B cell (primary cell): ENCODE results near the gene CACNA2D2. TPM values are rescaled to one million over a fixed set of nuclear protein-coding genes. Genes with fewer than 3 reads are reported as not detected.

Experiments
- ATAC-seq: fragments of 200-7000 bp; cut with Tn5 transposase; one replicate; pipeline ENCODE4 v1.10.0; 2021; ENCODE audit warnings: low read depth, mild to moderate bottlenecking, moderate number of reproducible peaks, moderate library complexity
- CTCF ChIA-PET: fragments of 350-600 bp; sonication (Branson Sonifier 250); formaldehyde crosslinking; loops from one replicate; lab custom pipeline; 2021; ENCODE audit warnings: antibody characterized with exemption, inconsistent platforms; lab: Charles Lee
- POLR2A ChIA-PET: fragments of 350-600 bp; sonication (Branson Sonifier 250); formaldehyde crosslinking; loops from one replicate; lab custom pipeline; 2021; ENCODE audit warnings: antibody characterized with exemption; lab: Charles Lee
- DNase-seq: peaks from one replicate; pipeline ENCODE4 v3.0.0; 2013
- H2AFZ ChIP-seq: 2 replicates; pipeline ENCODE4 v1.6.1; 2012; ENCODE audit warnings: mild to moderate bottlenecking, low read depth, low read length; ENCODE audit not compliant: insufficient read depth, poor library complexity, severe bottlenecking
- H3K27ac ChIP-seq, 2 donors: 1 replicate in 1 of 2; 2 replicates in 1 of 2; pipeline ENCODE4 v1.5.1; 2012 to 2013; ENCODE audit warnings: low read length in 2 of 2, mild to moderate bottlenecking in 2 of 2, moderate library complexity in 1 of 2
- H3K27me3 ChIP-seq, 4 experiments: fragments of 200-600 bp in 1 of 4; sonication (generic) in 1 of 4; replicated peaks in 1 of 4; 1 replicate in 2 of 4; 2 replicates in 2 of 4; pipeline versions ENCODE4 v1.6.1 to v1.7.0; 2013 to 2016; ENCODE audit warnings: low read length in 3 of 4, mild to moderate bottlenecking in 2 of 4, mixed read lengths in 1 of 4, moderate library complexity in 1 of 4; ENCODE audit not compliant: insufficient read depth in 4 of 4, control insufficient read depth in 3 of 4; ENCODE audit errors: control extremely low read depth in 1 of 4
- H3K36me3 ChIP-seq, 2 experiments: replicated peaks in 1 of 2; 1 replicate in 1 of 2; 2 replicates in 1 of 2; pipeline versions ENCODE4 v1.6.1 to v1.7.1; 2013; ENCODE audit warnings: low read length in 1 of 2; ENCODE audit not compliant: insufficient read depth in 2 of 2, control insufficient read depth in 1 of 2; ENCODE audit errors: control extremely low read depth in 1 of 2, extremely low read depth in 1 of 2
- H3K4me1 ChIP-seq, 2 donors: fragments of 200-600 bp in 1 of 2; sonication (generic) in 1 of 2; 1 replicate in 1 of 2; 2 replicates in 1 of 2; pipeline versions ENCODE4 v1.5.1 to v1.6.1; 2013 to 2017; ENCODE audit warnings: low read length in 2 of 2; ENCODE audit not compliant: control insufficient read depth in 2 of 2, insufficient read depth in 2 of 2
- H3K4me2 ChIP-seq: replicated peaks from 2 replicates; pipeline ENCODE3; 2012; ENCODE audit warnings: mild to moderate bottlenecking, low read depth, low read length; ENCODE audit not compliant: poor library complexity, severe bottlenecking
- H3K4me3 ChIP-seq, 5 experiments: fragments of 200-600 bp in 1 of 5; sonication (generic) in 1 of 5; 1 replicate in 3 of 5; 2 replicates in 2 of 5; pipeline versions ENCODE4 v1.5.1 to v1.7.0; 2011 to 2016; ENCODE audit warnings: low read length in 4 of 5, mild to moderate bottlenecking in 4 of 5, low read depth in 2 of 5, control low read depth in 1 of 5, moderate library complexity in 1 of 5; ENCODE audit not compliant: insufficient read depth in 1 of 5; ENCODE audit errors: control extremely low read depth in 1 of 5, extremely low read depth in 1 of 5
- H3K79me2 ChIP-seq: fragments of 200-600 bp; sonication (generic); one replicate; pipeline ENCODE4 v1.6.0; 2016; ENCODE audit warnings: low read length; ENCODE audit not compliant: control insufficient read depth, insufficient read depth
- H3K9ac ChIP-seq: fragments of 200-600 bp; sonication (generic); 2 replicates; pipeline ENCODE4 v1.6.1; 2017; ENCODE audit warnings: mild to moderate bottlenecking, low read length, moderate library complexity
- H3K9me3 ChIP-seq, 3 donors: one replicate each; pipeline versions ENCODE4 v1.6.1 to v1.7.1; 2013; ENCODE audit warnings: low read length in 2 of 3; ENCODE audit not compliant: control insufficient read depth in 2 of 3, insufficient read depth in 1 of 3; ENCODE audit errors: control extremely low read depth in 1 of 3
- H4K20me1 ChIP-seq: 2 replicates; pipeline ENCODE4 v1.6.0; 2012; ENCODE audit warnings: mild to moderate bottlenecking, low read length; ENCODE audit not compliant: insufficient read depth, control insufficient read depth, poor library complexity, severe bottlenecking
- H3K27ac Mint-ChIP-seq: one replicate; pipeline ENCODE4 v1.8.0; 2021; ENCODE audit warnings: mixed read lengths
- H3K27me3 Mint-ChIP-seq: one replicate; pipeline ENCODE4 v1.8.0; 2021; ENCODE audit warnings: mixed read lengths
- H3K4me1 Mint-ChIP-seq: one replicate; pipeline ENCODE4 v1.8.0; 2021; ENCODE audit warnings: mixed read lengths
- H3K4me3 Mint-ChIP-seq: one replicate; pipeline ENCODE4 v1.8.0; 2021; ENCODE audit warnings: mixed read lengths
- H3K9me3 Mint-ChIP-seq: one replicate; pipeline ENCODE4 v1.8.0; 2022; ENCODE audit warnings: mixed read lengths; ENCODE audit not compliant: insufficient read depth
- CTCF ChIP-seq: fragments of 200-600 bp; IDR thresholded peaks from one replicate; pipeline ENCODE4 v1.8.0; 2022; ENCODE audit warnings: antibody characterized with exemption, mild to moderate bottlenecking
- EZH2 ChIP-seq: IDR thresholded peaks from 2 replicates; pipeline ENCODE4 v1.6.1; 2012; ENCODE audit warnings: borderline replicate concordance, low read depth, mild to moderate bottlenecking, moderate library complexity, low read length; ENCODE audit not compliant: insufficient read depth, poor library complexity, severe bottlenecking
- WGBS: methylation state at CpG from one replicate; pipeline ENCODE4 v1.1.5; 2013; ENCODE audit warnings: missing lambda C conversion rate; ENCODE audit not compliant: insufficient coverage; 5-methylcytosine and 5-hydroxymethylcytosine counted together
- intact Hi-C: fragments of 100-400 bp; cut with micrococcal nuclease; formaldehyde crosslinking; loops from one replicate; pipeline ENCODE4 v1.10.0; 2022
- polyA plus RNA-seq: library from polyadenylated mRNA; depleted of rRNA; stranded (reverse); fragments of >200 nt; gene quantifications from 2 replicates; pipeline ENCODE4 v1.2.3, GENCODE V29; 2012
- total RNA-seq, 2 donors: library from RNA; stranded (reverse); fragments of 120-200 nt in 1 of 2; gene quantifications; 1 replicate in 1 of 2; 2 replicates in 1 of 2; pipeline versions ENCODE4 v1.2.3 to v1.2.4, GENCODE V29; 2013 to 2022

Gene CACNA2D2
- total and polyA plus RNA-seq, 2 donors (not counting 1 experiment from before 2014, with no cell fraction given): 0.69 to 1.2 TPM

- H3K4me1 ChIP-seq: no peaks in the 10 kb centered on the region
- CTCF ChIA-PET: no interaction called here
Observed at GRCh38 chr3:50484722-50485121, 18.7 kb downstream of the CACNA2D2 start.

DNA sequence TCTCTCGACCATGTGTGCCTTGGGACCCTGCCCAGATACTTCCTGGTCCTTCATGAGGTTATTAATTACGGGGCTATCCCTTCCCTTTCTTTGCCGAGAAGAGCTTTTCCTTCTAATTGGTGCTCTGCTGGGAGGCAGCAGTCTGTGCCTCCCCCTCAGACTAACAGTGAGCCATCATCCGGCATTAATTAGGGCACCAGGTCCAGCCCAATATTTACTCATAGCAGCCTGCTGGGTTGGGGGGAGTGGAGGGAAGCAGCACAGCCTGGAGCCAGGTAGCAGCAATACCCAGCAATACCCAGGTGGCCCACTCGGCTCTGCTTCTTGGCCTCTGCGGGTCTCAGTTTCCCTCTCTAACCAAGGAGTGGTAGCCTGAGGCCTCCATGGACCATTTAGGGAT lies 20.1 kb downstream of the CACNA2D2 start:
- Histone ChIP-seq H3K9me3 (no peaks in the 10 kb centered on the region), H3K27ac (no peak overlapping the region), H3K9ac (no peak overlapping the region), H3K79me2 (no peaks in the 10 kb centered on the region), H3K4me2 (no peak overlapping the region), H3K36me3 (no peaks in the 10 kb centered on the region), H2AFZ (no peak overlapping the region), H3K4me1 (no peaks in the 10 kb centered on the region), H3K4me3 (no peak overlapping the region), H3K27me3 (peaks cover 0 to 12% (median 0%) of the 10 kb centered on the region in 4 experiments), H4K20me1 (no peaks in the 10 kb centered on the region)
- no peak overlapping the region for H3K27ac Mint-ChIP-seq
- H3K4me3 Mint-ChIP-seq: no peak overlapping the region
- no peak for ATAC-seq
- H3K9me3 Mint-ChIP-seq: no peaks in the 10 kb centered on the region
- peaks cover 13% of the 10 kb centered on the region for H3K27me3 Mint-ChIP-seq
- ChIA-PET CTCF (no interaction called here), POLR2A (no interaction called here)
- no peak for DNase-seq
- TF ChIP-seq EZH2 (no peak), CTCF (no peak)
- 73% methylated on average over 4 of the region's 6 CpGs for WGBS
- intact Hi-C loops: no loop called here
- H3K4me1 Mint-ChIP-seq: peaks cover 2% of the 10 kb centered on the region

More at GRCh38 chr3:50484722-50485121, 18.7 kb downstream of the CACNA2D2 start:
- H3K9me3 ChIP-seq: no peaks in the 10 kb centered on the region
- Mint-ChIP-seq H3K9me3 (no peaks in the 10 kb centered on the region), H3K4me1 (peaks cover 2% of the 10 kb centered on the region), H3K27me3 (peaks cover 17% of the 10 kb centered on the region), H3K4me3 (no peak overlapping the region), H3K27ac (no peak overlapping the region)
- H4K20me1 ChIP-seq: no peaks in the 10 kb centered on the region
- no peak overlapping the region for H3K4me3 ChIP-seq
- ATAC-seq (no peak), DNase-seq (no peak)
- no peaks in the 10 kb centered on the region for H3K79me2 ChIP-seq
- H3K36me3 ChIP-seq: no peaks in the 10 kb centered on the region
- 90% methylated on average over 7 of the region's 8 CpGs for WGBS
- intact Hi-C loops: no loop called here
- H3K4me2 ChIP-seq: no peak overlapping the region
- TF ChIP-seq EZH2 (no peak), CTCF (no peak)
- no peak overlapping the region for H3K9ac ChIP-seq
- no peak overlapping the region for H2AFZ ChIP-seq
- peaks cover 0 to 12% (median 0%) of the 10 kb centered on the region in 4 experiments for H3K27me3 ChIP-seq
- H3K27ac ChIP-seq: no peak overlapping the region
- POLR2A ChIA-PET: no interaction called here
